ENCODE results near the gene VAV3. TPM values are rescaled to one million over a fixed set of nuclear protein-coding genes. Genes with fewer than 3 reads are reported as not detected.

Gene VAV3
- total RNA-seq, 1 donor: 0.09 TPM

DNA sequence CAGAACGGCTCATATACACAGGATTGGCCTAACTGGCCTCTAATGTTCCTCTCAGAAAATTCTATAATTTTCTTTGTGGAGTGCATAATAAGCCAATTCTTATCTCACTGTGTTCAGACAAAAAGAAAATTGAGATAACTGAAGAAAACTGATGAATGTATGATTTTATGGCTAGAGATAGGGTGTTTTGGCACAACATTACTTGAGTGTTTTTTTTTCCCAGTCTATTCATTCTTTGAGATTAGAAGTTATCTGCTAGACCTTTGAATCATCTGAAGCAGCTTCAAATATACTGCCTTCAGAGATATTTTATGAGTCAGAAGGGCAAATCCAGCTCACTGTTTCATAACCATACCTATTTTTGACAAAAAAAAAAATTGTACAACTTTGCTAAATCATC, 85.6 kb downstream of the VAV3 start:
- no peak overlapping the region for H3K4me3 ChIP-seq (ENCODE audit: low read depth, low read length)
- no peak for TF ChIP-seq CTCF (IDR thresholded peaks at IDR 0.05; ENCODE audit: insufficient read depth, low read length)
- DNase-seq (ENCODE audit: low read depth): peak; percentile 55

DNA sequence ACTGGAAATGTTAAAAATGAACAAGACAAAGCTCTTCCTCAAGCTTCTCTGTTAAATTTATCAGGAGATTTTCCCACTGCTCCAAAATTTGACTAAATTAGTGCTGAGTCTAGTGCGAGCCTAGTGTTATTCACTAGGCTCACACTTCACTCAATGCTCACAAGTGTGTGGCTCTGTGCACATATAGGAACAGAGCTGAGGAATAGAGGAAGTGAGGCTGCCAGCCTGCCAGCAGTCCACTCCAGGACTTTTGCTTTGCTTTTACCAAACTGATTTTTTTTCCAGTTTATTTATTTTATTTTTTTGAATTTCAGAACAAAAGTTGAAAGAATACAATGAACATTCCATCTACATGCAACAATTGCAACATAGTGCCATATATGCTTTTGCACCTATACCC, 87.2 kb downstream of the VAV3 start:
- no peak for TF ChIP-seq CTCF (IDR thresholded peaks at IDR 0.05; ENCODE audit: insufficient read depth, low read length)
- no peak overlapping the region for H3K4me3 ChIP-seq (ENCODE audit: low read depth, low read length)
- no peak for DNase-seq (ENCODE audit: low read depth)

GRCh38 chr1:107877092-107877491, 87.9 kb downstream of the VAV3 start:
- peak; percentile 60 for DNase-seq (ENCODE audit: low read depth)
- H3K4me3 ChIP-seq (ENCODE audit: low read depth, low read length): no peak overlapping the region
- TF ChIP-seq CTCF (IDR thresholded peaks at IDR 0.05; ENCODE audit: insufficient read depth, low read length): no peak

DNA sequence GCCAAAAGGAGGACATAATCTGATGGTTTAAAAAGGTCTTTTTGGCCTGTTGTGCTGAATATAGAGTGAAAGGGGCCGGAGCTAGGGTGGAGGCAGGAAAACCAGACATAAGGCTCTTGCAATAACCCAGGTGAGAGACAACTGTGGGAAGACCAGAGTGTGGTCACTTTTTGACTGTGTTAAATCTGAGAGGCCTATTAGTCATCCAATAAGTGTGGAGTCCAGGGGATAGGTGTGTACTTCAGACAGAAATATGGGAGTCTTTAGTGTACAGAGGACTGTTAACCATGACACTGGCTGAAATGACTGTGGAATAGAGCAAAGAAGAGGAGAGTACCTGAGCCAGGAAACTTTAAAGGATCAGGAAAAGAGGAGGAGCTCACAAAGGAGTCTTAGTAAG, 89.3 kb downstream of the VAV3 start:
- TF ChIP-seq CTCF (IDR thresholded peaks at IDR 0.05; ENCODE audit: insufficient read depth, low read length): no peak
- no peak overlapping the region for H3K4me3 ChIP-seq (ENCODE audit: low read depth, low read length)
- no peak for DNase-seq (ENCODE audit: low read depth)

DNA sequence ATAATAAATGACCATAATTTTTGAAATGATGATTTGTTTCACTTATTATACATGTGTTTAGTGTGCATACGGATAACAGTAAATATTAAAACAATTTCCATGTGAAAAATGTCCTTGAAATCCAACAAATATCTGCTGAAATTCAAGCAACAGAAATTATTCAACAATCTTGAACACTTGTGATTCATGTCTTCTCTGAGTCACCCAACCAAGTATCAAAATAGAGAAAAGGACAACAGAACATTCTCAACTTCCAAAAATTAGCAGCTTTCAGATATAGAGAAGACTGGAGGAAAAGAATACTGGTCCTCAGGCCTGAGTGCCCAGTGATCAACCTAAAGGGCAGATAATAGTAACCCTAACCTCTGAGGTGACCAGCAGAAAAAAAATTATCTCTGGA, 90.8 kb downstream of the VAV3 start:
- TF ChIP-seq CTCF (IDR thresholded peaks at IDR 0.05; ENCODE audit: insufficient read depth, low read length): no peak
- DNase-seq (ENCODE audit: low read depth): peak; percentile 2
- H3K4me3 ChIP-seq (ENCODE audit: low read depth, low read length): no peak overlapping the region

- no peak overlapping the region for H3K4me3 ChIP-seq (ENCODE audit: low read depth, low read length)
- TF ChIP-seq CTCF (IDR thresholded peaks at IDR 0.05; ENCODE audit: insufficient read depth, low read length): no peak
- DNase-seq (ENCODE audit: low read depth): no peak
Measured at GRCh38 chr1:107871687-107872395, 93.1 kb downstream of the VAV3 start.

DNA sequence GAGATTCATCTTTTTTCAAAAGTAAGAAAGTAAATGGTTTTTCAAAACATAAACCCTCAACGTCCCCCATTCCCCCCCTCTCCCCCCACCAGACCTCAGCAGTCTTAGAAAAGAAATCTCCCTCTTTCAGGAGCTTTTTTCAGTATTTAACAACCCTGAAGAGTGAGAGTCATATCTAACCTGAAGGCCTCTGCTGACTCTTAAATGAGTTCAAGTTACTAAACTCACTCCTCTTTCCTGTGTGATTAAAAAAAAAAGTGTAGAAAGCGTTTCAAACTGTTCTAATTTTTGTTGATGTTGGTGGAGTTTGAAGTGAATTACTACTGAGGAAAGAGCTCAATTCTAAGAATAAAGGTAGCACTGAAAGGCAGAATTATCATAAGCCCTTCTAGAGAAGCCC, 93.7 kb downstream of the VAV3 start:
- H3K4me3 ChIP-seq (ENCODE audit: low read depth, low read length): no peak overlapping the region
- DNase-seq (ENCODE audit: low read depth): no peak
- no peak for TF ChIP-seq CTCF (IDR thresholded peaks at IDR 0.05; ENCODE audit: insufficient read depth, low read length)
